SK-N-SH (cell line): ENCODE data around the gene SLC6A13. TPM values are rescaled to one million over a fixed set of nuclear protein-coding genes. Genes with fewer than 3 reads are reported as not detected.

Experiments
- CTCF ChIA-PET: fragments of 300-600, 350-600 bp; formaldehyde crosslinking; extraction: SDS; loops from one replicate; lab custom pipeline; 2021; lab: Yijun Ruan, JAX
- POLR2A ChIA-PET: fragments of 350-600 bp; sonication (Branson Sonifier 250); formaldehyde crosslinking; extraction: SDS; loops from one replicate; lab custom pipeline; 2020; ENCODE audit warnings: antibody characterized with exemption, inconsistent platforms; lab: Yijun Ruan, JAX
- DNase-seq: peaks from one replicate; pipeline ENCODE4 v3.0.0; 2012
- H2AFZ ChIP-seq: fragments of 200-600 bp; sonication (generic); 2 replicates; pipeline ENCODE4 v1.8.1; 2016; ENCODE audit warnings: antibody characterized with exemption, mild to moderate bottlenecking, low read depth
- H3F3A ChIP-seq: fragments of 200-600 bp; sonication (generic); replicated peaks from 2 replicates; pipeline ENCODE3; 2016; ENCODE audit warnings: antibody characterized with exemption, mild to moderate bottlenecking; ENCODE audit not compliant: insufficient read depth
- H3K27ac ChIP-seq, 2 experiments: fragments of 200-500 bp in 1 of 2; fragments of 200-600 bp in 1 of 2; sonication (Bioruptor generic) in 1 of 2; sonication (generic), shearing (Covaris generic) in 1 of 2; 2 replicates each; pipeline versions ENCODE4 v1.5.1 to v1.6.1; 2014 to 2016; ENCODE audit warnings: low read depth in 2 of 2, inconsistent platforms in 1 of 2, low read length in 1 of 2, mild to moderate bottlenecking in 1 of 2, mixed read lengths in 1 of 2
- H3K27me3 ChIP-seq: fragments of 200-600 bp; sonication (generic), shearing (Covaris generic); 2 replicates; pipeline ENCODE4 v1.6.1; 2016; ENCODE audit warnings: mixed run types; ENCODE audit not compliant: insufficient read depth
- H3K36me3 ChIP-seq, 2 experiments: fragments of 200-500 bp in 1 of 2; fragments of 200-600 bp in 1 of 2; sonication (Bioruptor generic) in 1 of 2; sonication (generic) in 1 of 2; replicated peaks in 1 of 2; 2 replicates each; pipeline versions ENCODE3 to v1.5.1; 2014 to 2016; ENCODE audit warnings: low read length in 1 of 2, mild to moderate bottlenecking in 1 of 2; ENCODE audit not compliant: insufficient read depth in 2 of 2, control insufficient read depth in 1 of 2
- H3K4me1 ChIP-seq, 2 experiments: fragments of 200-500 bp in 1 of 2; fragments of 200-600 bp in 1 of 2; sonication (Bioruptor generic) in 1 of 2; sonication (generic), shearing (Covaris generic) in 1 of 2; 2 replicates each; pipeline versions ENCODE4 v1.5.1 to v1.6.1; 2014 to 2016; ENCODE audit warnings: low read depth in 1 of 2, low read length in 1 of 2, mixed run types in 1 of 2; ENCODE audit not compliant: insufficient read depth in 2 of 2, control insufficient read depth in 1 of 2
- H3K4me2 ChIP-seq: fragments of 200-600 bp; sonication (generic), shearing (Covaris generic); 2 replicates; pipeline ENCODE4 v1.6.1; 2017; ENCODE audit warnings: mixed run types
- H3K4me3 ChIP-seq, 2 experiments: fragments of 200-500 bp in 1 of 2; fragments of 200-600 bp in 1 of 2; sonication (Bioruptor generic) in 1 of 2; sonication (generic), shearing (Covaris generic) in 1 of 2; 2 replicates each; pipeline versions ENCODE4 v1.5.1 to v1.8.1; 2014 to 2016; ENCODE audit warnings: low read depth in 2 of 2, inconsistent platforms in 1 of 2, low read length in 1 of 2, mild to moderate bottlenecking in 1 of 2, mixed read lengths in 1 of 2, moderate library complexity in 1 of 2
- H3K79me2 ChIP-seq: fragments of 200-600 bp; sonication (generic); 2 replicates; pipeline ENCODE4 v1.8.1; 2017; ENCODE audit warnings: mild to moderate bottlenecking; ENCODE audit not compliant: insufficient read depth
- H3K9ac ChIP-seq: fragments of 200-600 bp; sonication (generic); 2 replicates; pipeline ENCODE4 v1.6.1; 2017; ENCODE audit warnings: mixed run types
- H3K9me2 ChIP-seq: fragments of 200-600 bp; sonication (generic); 2 replicates; pipeline ENCODE4 v1.6.1; 2017; ENCODE audit warnings: mixed run types
- H3K9me3 ChIP-seq: fragments of 200-600 bp; sonication (generic); 2 replicates; pipeline ENCODE4 v1.6.1; 2017; ENCODE audit warnings: mixed run types, mild to moderate bottlenecking, moderate library complexity
- H4K20me1 ChIP-seq: fragments of 200-600 bp; sonication (generic); 2 replicates; pipeline ENCODE4 v1.6.1; 2017; ENCODE audit warnings: mild to moderate bottlenecking, mixed run types; ENCODE audit not compliant: insufficient read depth
- ELF1 ChIP-seq: IDR thresholded peaks from 2 replicates; pipeline ENCODE4 v1.4.0; 2012
- FOSL2 ChIP-seq: IDR thresholded peaks from 2 replicates; pipeline ENCODE4 v1.4.0; 2012; ENCODE audit warnings: low read depth, mild to moderate bottlenecking, moderate library complexity, borderline replicate concordance
- IRF3 ChIP-seq: fragments of 150-350 bp; IDR thresholded peaks from 2 replicates; pipeline ENCODE4 v1.6.1; 2016; ENCODE audit warnings: mild to moderate bottlenecking, low read depth, low read length
- MXI1 ChIP-seq: IDR thresholded peaks from 2 replicates; pipeline ENCODE4 v1.6.1; 2012; ENCODE audit warnings: mild to moderate bottlenecking, low read depth, low read length, improper control_type of control experiment
- NFIC ChIP-seq: IDR thresholded peaks from 2 replicates; pipeline ENCODE4 v1.4.0; 2012; ENCODE audit warnings: borderline replicate concordance
- REST ChIP-seq: IDR thresholded peaks from 2 replicates; pipeline ENCODE4 v1.6.1; 2012; ENCODE audit warnings: mild to moderate bottlenecking, low read depth, low read length, moderate library complexity
- RFX5 ChIP-seq: IDR thresholded peaks from 2 replicates; pipeline ENCODE4 v1.6.1; 2012; ENCODE audit warnings: mild to moderate bottlenecking, improper control_type of control experiment, low read length
- USF2 ChIP-seq: fragments of 150-350 bp; IDR thresholded peaks from 2 replicates; pipeline ENCODE4 v1.6.1; 2017; ENCODE audit warnings: antibody characterized with exemption, low read length, low read depth, borderline replicate concordance
- WGBS: methylation state at CpG from one replicate; pipeline ENCODE4 v1.1.6; 2017; ENCODE audit warnings: low lambda C conversion rate; 5-methylcytosine and 5-hydroxymethylcytosine counted together
- polyA plus RNA-seq, 3 experiments: library from polyadenylated mRNA; depleted of rRNA; stranded (reverse); fragments of >200 nt; gene quantifications; 2 replicates each; pipeline ENCODE4 v1.2.3, GENCODE V29; 2012

The SLC6A13 gene
- polyA plus RNA-seq, 1 of the 3 experiments (the other 2 are of a cell fraction): 0.05 TPM

GRCh38 chr12:171276-171675 lies 91.4 kb downstream of the SLC6A13 start:
- Histone ChIP-seq H3K27me3 (no peaks in the 10 kb centered on the region), H3K9me3 (no peaks in the 10 kb centered on the region), H3F3A (no peaks in the 10 kb centered on the region), H3K27ac (no peak overlapping the region), H3K36me3 (no peaks in the 10 kb centered on the region), H3K79me2 (no peaks in the 10 kb centered on the region), H3K4me3 (no peak overlapping the region), H3K4me2 (no peak overlapping the region), H3K9me2 (no peaks in the 10 kb centered on the region), H3K9ac (no peak overlapping the region), H4K20me1 (no peaks in the 10 kb centered on the region), H3K4me1 (peaks cover 3 to 60% of the 10 kb centered on the region in 2 experiments; a peak in 3 of 4 replicates), H2AFZ (no peak overlapping the region)
- TF ChIP-seq MXI1 (no peak), REST (no peak), ELF1 (no peak), FOSL2 (no peak), USF2 (no peak), RFX5 (no peak), NFIC (no peak), IRF3 (no peak)
- CTCF ChIA-PET: interaction anchor here (0.6 to 4.4 kb wide), 4 partner anchors 18 to 282 kb away, joined by 3 to 24 read pairs (median 14); no protein-coding TSS in a partner anchor
- no peak for DNase-seq
- WGBS: 80% methylated on average over 9 of the region's 10 CpGs
- POLR2A ChIA-PET: no interaction called here

Other genes starting within 250 kb of the SLC6A13 start
- gene IQSEC3, start 196.1 kb downstream of the SLC6A13 start, polyA plus RNA-seq (2012; rRNA removed): 0.02 and 0.08 TPM in 2 replicates
- 0.02 and 0.06 TPM in 2 replicates for gene SLC6A12, start 48.7 kb downstream of the SLC6A13 start, polyA plus RNA-seq (2012; rRNA removed)
- 6.2 and 8.9 TPM in 2 replicates for gene KDM5A, start 126.5 kb upstream of the SLC6A13 start, polyA plus RNA-seq (2012; rRNA removed)
- gene CCDC77, start 138.8 kb upstream of the SLC6A13 start, polyA plus RNA-seq (2012; rRNA removed): 5.9 and 6.4 TPM in 2 replicates
- 0.34 and 0.53 TPM in 2 replicates for gene B4GALNT3, start 197.1 kb upstream of the SLC6A13 start, polyA plus RNA-seq (2012; rRNA removed)